Measurements from ENCODE around the gene LRIG2.

LRIG2 gene

DNA sequence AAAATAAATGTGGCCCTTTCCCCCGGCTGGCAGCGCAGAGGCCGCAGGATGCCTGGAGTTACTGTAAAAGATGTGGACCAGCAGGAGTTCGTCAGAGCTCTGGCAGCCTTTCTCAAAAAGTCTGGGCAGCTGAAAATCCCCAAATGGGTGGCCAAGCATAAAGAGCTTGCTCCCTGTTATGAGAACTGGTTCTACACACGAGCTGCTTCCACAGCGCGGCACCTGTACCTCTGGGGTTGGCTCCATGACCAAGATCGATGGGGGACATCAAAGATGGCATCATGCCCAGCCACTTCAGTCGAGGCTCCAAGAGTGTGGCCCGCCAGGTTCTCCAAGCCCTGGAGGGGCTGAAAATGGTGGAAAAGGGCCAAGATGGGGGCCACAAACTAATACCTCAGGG, 95.9 kb downstream of the LRIG2 start:
- DNase-seq (ENCODE audit: low read depth) = no peak

DNA sequence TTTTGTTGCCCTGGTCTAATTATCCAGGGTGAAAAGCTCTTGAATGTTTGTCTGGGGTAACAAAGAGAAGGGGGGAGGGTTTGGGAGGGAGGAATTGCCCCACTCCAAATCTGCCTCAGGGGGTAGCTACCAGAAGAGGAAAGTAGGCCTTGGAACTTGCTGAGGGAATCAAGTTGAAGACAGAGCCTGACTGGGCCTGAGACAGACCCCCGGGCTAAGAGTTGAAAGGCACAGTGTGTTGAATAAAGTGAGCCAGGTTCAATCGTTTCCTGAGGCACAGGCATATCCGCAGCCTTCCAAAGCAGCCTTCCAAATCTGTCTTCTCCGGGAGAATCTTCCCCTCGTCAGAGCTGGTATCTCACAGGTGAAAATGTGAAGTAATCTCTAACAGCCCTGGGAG, 96.6 kb downstream of the LRIG2 start:
- DNase-seq (ENCODE audit: low read depth) = no peak

DNA sequence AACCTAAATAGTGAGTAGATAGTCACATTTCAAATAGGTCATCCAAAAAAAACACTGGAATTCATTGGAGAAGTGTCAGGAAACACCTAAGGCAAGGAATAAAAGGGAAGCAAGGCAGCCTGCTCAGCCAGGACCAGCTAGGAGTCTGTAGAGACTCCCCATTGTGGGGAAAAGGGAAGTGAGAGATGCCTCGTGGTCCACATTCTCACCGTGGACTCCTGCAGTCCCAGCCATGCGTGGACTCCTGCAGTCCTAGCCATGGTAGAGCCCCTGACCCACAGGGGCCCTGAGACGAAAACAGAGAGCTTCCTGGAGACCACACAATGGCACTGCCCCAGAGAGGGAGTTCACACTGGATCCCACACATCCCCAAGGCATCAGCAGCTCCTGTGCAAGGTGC, 97.5 kb downstream of the LRIG2 start:
- no peak for DNase-seq (ENCODE audit: low read depth)

- DNase-seq (ENCODE audit: low read depth) = no peak
Measured at GRCh38 chr1:113178106-113178505, 105.1 kb downstream of the LRIG2 start.

DNA sequence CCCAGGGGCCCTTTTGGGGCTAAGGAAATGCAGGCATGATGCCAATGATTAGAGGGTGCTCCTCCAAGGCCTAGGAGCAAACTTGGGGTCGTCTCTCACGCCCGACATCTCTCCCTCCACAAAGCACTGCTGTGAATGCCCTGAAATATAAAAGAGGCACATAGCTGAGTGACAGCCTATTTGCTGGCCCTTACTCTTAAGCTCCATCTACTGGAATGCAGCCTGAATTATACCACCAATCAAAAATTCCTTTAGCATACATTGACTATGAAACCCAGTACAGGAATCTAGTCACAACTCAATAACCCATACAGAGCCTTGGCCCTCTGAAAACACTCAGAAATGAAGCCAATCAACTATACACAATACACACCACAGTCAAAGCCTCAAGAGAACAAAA, 105.5 kb downstream of the LRIG2 start:
- no peak for DNase-seq (ENCODE audit: low read depth)

All from stimulated activated CD8-positive, alpha-beta memory T cell treated with anti-CD3 and anti-CD28 coated beads, Interleukin-12 subunit alpha, Interleukin-12 subunit beta, amount 100 ng/mL, for 4 hours (primary cell).